GM12878 (cell line): ENCODE results near the gene SLC16A6. TPM values are rescaled to one million over a fixed set of nuclear protein-coding genes. Genes with fewer than 3 reads are reported as not detected.

Experiments
- ATF2 ChIP-seq: IDR thresholded peaks from 2 replicates; pipeline ENCODE4 v1.6.1; 2012; ENCODE audit warnings: low read length, inconsistent platforms
- BCLAF1 ChIP-seq: fragments of 450-650 bp; IDR thresholded peaks from 2 replicates; pipeline ENCODE4 v1.6.1; 2017; ENCODE audit warnings: antibody characterized with exemption, mild to moderate bottlenecking, moderate library complexity
- EZH2 ChIP-seq: IDR thresholded peaks from 2 replicates; pipeline ENCODE4 v1.6.1; 2012; ENCODE audit warnings: low read depth, mild to moderate bottlenecking, control low read depth, inconsistent platforms, low read length, borderline replicate concordance; ENCODE audit not compliant: control insufficient read depth
- HDAC2 ChIP-seq: fragments of 200-600 bp; sonication (generic); IDR thresholded peaks from 2 replicates; pipeline ENCODE4 v1.6.1; 2017
- IRF3 ChIP-seq: fragments of 450-650 bp; IDR thresholded peaks from 2 replicates; pipeline ENCODE4 v1.6.1; 2014; ENCODE audit warnings: mild to moderate bottlenecking
- LARP7 ChIP-seq: fragments of 450-650 bp; IDR thresholded peaks from 2 replicates; pipeline ENCODE4 v1.6.1; 2017; ENCODE audit warnings: mild to moderate bottlenecking
- NFYB ChIP-seq: IDR thresholded peaks from 2 replicates; pipeline ENCODE4 v1.6.1; 2011; ENCODE audit warnings: low read depth, mild to moderate bottlenecking, low read length, improper control_type of control experiment, moderate library complexity; ENCODE audit not compliant: insufficient read depth
- PBX3 ChIP-seq: IDR thresholded peaks from 2 replicates; pipeline ENCODE4 v1.6.1; 2011; ENCODE audit warnings: mild to moderate bottlenecking, low read depth, low read length, moderate library complexity; ENCODE audit not compliant: insufficient replicate concordance
- RELA ChIP-seq: fragments of 450-650 bp; IDR thresholded peaks from 2 replicates; pipeline ENCODE4 v1.8.0; 2014; ENCODE audit warnings: borderline replicate concordance; ENCODE audit not compliant: partially characterized antibody
- polyA plus RNA-seq, 11 experiments: library from polyadenylated mRNA; depleted of rRNA in 4 of 11; unstranded in 6 of 11; stranded (reverse) in 5 of 11; fragments of >200 nt; fragmentation: Nextera tagmentation in 4 of 11; fragmentation: Illumina TruSeq in 1 of 11; extraction: Ambion mirVana in 4 of 11; extraction: Trizol in 1 of 11; gene quantifications; 1 replicate in 1 of 11; 2 replicates in 10 of 11; pipeline versions ENCODE4 v1.2.1 to v1.2.3, GENCODE V29; 2011 to 2016; ENCODE audit warnings: inconsistent platforms in 2 of 11, missing spikeins in 2 of 11, low read depth in 1 of 11
- total RNA-seq, 4 experiments: library from RNA; depleted of rRNA in 3 of 4; stranded (reverse); fragments of >200 nt in 3 of 4; fragmentation: Illumina TruSeq in 1 of 4; extraction: Trizol in 1 of 4; gene quantifications; 2 replicates each; pipeline versions ENCODE4 v1.2.1 to v1.2.3, GENCODE V29; 2013 to 2021

The SLC16A6 gene
- total and polyA plus RNA-seq, 10 of the 15 experiments (the other 5 are each of a cell fraction or from before 2014, with no cell fraction given): 2.4 to 8.8 (median 6.0) TPM

- TF ChIP-seq IRF3: no peak
- TF ChIP-seq HDAC2: no peak
- TF ChIP-seq ATF2: peak; percentile 38; the same call in 1 of the 2 replicates
- no peak for TF ChIP-seq PBX3
- TF ChIP-seq NFYB: no peak
- TF ChIP-seq LARP7: no peak
- no peak for TF ChIP-seq BCLAF1
- TF ChIP-seq RELA: no peak
- no peak for TF ChIP-seq EZH2
These were observed 2.1 kb downstream of the SLC16A6 start (continued) for GRCh38 chr17:68288804-68289203.
